A549 (cell line): ENCODE measurements around the gene COBL.

Experiments
- BHLHE40 ChIP-seq: IDR thresholded peaks from 2 replicates; pipeline ENCODE4 v1.6.1; 2012; ENCODE audit warnings: low read depth, low read length, inconsistent platforms
- CEBPB ChIP-seq, 2 experiments: fragments of >200 bp in 1 of 2; sonication (Bioruptor Twin) in 1 of 2; formaldehyde crosslinking in 1 of 2; IDR thresholded peaks; 2 replicates each; pipeline ENCODE4 v1.6.1; 2012 to 2016
- FOSB ChIP-seq: fragments of 250-450 bp; sonication (Bioruptor Pico); IDR thresholded peaks from 2 replicates; pipeline ENCODE4 v1.5.0; 2020; ENCODE audit warnings: mild to moderate bottlenecking, moderate library complexity
- MAX ChIP-seq: IDR thresholded peaks from 2 replicates; pipeline ENCODE4 v1.6.1; 2012
- POLR2A ChIP-seq: IDR thresholded peaks from 2 replicates; pipeline ENCODE4 v1.6.1; 2012; ENCODE audit warnings: mild to moderate bottlenecking, low read length
- RAD21 ChIP-seq, 2 experiments: fragments of >200 bp in 1 of 2; sonication (Bioruptor Twin) in 1 of 2; formaldehyde crosslinking in 1 of 2; IDR thresholded peaks in 1 of 2; conservative IDR thresholded peaks in 1 of 2; 2 replicates in 1 of 2; 3 replicates in 1 of 2; pipeline ENCODE4 v1.6.1; 2012 to 2018; ENCODE audit warnings: inconsistent platforms in 1 of 2
- TF ChIP-seq, protein P1 (sequence below): fragments of >200 bp; sonication (Bioruptor Twin); formaldehyde crosslinking; IDR thresholded peaks from 3 replicates; pipeline ENCODE4 v1.5.1; 2016

- TF ChIP-seq POLR2A = no peak
- TF ChIP-seq CEBPB (IDR thresholded peaks at IDR 0.05) = no peak
- TF ChIP-seq, protein P1, sequence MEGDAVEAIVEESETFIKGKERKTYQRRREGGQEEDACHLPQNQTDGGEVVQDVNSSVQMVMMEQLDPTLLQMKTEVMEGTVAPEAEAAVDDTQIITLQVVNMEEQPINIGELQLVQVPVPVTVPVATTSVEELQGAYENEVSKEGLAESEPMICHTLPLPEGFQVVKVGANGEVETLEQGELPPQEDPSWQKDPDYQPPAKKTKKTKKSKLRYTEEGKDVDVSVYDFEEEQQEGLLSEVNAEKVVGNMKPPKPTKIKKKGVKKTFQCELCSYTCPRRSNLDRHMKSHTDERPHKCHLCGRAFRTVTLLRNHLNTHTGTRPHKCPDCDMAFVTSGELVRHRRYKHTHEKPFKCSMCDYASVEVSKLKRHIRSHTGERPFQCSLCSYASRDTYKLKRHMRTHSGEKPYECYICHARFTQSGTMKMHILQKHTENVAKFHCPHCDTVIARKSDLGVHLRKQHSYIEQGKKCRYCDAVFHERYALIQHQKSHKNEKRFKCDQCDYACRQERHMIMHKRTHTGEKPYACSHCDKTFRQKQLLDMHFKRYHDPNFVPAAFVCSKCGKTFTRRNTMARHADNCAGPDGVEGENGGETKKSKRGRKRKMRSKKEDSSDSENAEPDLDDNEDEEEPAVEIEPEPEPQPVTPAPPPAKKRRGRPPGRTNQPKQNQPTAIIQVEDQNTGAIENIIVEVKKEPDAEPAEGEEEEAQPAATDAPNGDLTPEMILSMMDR = no peak
- TF ChIP-seq MAX = no peak
- no peak for TF ChIP-seq RAD21 (conservative IDR thresholded peaks at IDR 0.05 in 1 of 2, IDR thresholded peaks at IDR 0.05 in 1 of 2)
- no peak for TF ChIP-seq FOSB (CRISPR knock-in tag)
- TF ChIP-seq BHLHE40 = no peak
Measured at GRCh38 chr7:51151455-51151854, 165.2 kb downstream of the COBL start.
